ENCODE results near the gene ZNF511.

DNA sequence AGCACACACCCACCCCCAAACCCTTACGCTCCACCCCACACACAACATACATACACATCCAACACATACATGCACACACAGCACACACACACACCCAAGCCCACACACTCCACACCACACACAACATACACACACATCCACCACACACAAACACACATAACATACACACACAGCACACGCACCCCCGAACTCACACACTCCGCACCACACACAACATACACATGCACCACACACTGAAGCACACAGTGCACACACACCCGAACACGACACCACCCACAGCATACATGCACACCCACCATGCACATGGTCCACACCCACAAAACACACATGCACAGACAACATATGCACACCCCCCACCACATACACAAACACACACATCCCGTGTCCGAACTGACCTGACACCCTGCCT lies 40.5 kb downstream of the ZNF511 start:
- TF ChIP-seq, protein P1, sequence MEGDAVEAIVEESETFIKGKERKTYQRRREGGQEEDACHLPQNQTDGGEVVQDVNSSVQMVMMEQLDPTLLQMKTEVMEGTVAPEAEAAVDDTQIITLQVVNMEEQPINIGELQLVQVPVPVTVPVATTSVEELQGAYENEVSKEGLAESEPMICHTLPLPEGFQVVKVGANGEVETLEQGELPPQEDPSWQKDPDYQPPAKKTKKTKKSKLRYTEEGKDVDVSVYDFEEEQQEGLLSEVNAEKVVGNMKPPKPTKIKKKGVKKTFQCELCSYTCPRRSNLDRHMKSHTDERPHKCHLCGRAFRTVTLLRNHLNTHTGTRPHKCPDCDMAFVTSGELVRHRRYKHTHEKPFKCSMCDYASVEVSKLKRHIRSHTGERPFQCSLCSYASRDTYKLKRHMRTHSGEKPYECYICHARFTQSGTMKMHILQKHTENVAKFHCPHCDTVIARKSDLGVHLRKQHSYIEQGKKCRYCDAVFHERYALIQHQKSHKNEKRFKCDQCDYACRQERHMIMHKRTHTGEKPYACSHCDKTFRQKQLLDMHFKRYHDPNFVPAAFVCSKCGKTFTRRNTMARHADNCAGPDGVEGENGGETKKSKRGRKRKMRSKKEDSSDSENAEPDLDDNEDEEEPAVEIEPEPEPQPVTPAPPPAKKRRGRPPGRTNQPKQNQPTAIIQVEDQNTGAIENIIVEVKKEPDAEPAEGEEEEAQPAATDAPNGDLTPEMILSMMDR (IDR thresholded peaks at IDR 0.05; ENCODE audit: insufficient read depth, low read length, poor library complexity, severe bottlenecking), result no peak
- TF ChIP-seq EZH2phosphoT487 (conservative IDR thresholded peaks at IDR 0.05; ENCODE audit: low read length), result no peak

Data from SU-DHL-6 (cell line).